GM20000 (cell line): ENCODE results near the gene TSHZ2.

Experiments used
- DNase-seq: peaks from one replicate; pipeline ENCODE4 v3.0.0; 2012; ENCODE audit warnings: low spot score
- CTCF ChIP-seq: IDR thresholded peaks from 2 replicates; pipeline ENCODE4 v1.5.1; 2012; ENCODE audit warnings: mild to moderate bottlenecking, control low read depth; ENCODE audit errors: extremely low read depth, missing control alignments

The TSHZ2 gene

DNA sequence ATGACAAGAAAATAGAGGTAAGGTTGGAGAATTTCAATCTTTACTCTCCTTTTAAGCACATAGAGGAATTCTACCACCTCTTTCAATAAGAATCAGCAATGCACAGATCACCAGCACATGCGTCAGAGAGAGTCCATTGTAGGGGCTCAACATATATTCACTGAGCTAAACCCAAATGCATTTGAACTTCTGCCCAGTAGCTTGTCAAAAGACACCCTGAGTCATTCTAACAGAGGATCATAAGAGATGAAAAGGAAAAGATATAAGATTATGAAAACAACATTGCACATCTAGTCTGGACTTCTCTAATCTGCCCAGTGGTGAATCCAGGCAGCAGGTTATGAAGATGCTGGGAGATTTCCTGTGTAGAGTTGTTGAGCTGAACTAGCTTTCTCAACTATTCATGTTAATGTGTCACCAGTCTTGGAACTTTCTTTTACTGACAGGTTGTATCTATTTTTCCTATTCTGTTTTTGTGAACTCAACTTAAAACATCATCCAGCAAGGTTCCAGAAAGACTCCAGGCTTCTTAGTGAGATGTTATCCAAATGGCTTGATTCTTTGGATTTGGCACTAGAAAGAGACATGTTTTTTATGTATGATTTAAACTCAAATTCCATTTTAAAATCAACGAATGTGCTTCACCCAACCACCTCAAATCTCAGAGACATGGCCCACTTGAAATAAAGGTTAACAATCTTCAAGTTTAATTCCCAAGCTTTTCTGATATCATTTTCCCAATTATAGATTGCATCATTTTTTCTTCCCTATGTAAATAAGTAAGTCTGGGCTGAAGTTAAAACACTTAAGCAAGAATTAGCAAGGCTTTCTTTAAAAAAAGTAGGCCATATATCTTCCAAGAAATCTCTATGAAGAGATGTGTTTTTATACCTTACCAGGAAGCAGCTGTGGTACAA, 89.3 kb downstream of the TSHZ2 start:
- DNase-seq: no peak

GRCh38 chr20:53064935-53065334, 92.8 kb downstream of the TSHZ2 start:
- TF ChIP-seq CTCF: no peak
- no peak for DNase-seq

More for the DNA sequence above, 89.3 kb downstream of the TSHZ2 start:
- no peak for TF ChIP-seq CTCF

DNA sequence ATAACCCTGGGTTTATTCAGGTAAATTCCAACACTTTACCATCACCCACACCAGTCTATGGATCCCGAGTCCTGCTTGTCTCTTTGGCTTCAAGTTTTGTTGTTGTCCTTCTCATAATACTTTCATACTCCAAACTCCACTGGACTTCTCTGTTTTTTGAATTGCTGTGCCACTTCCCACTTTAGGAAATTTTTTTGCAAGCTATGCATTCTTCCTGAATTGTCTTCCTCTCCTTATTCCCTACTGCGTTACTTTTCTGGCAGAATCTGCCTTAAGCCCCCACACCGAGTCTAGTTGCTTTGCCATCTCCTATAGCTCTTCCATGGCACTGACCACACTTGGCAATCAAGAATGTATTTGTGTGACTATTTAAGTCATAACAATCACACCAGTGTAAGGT, 96.1 kb downstream of the TSHZ2 start:
- no peak for DNase-seq
- TF ChIP-seq CTCF: no peak

DNA sequence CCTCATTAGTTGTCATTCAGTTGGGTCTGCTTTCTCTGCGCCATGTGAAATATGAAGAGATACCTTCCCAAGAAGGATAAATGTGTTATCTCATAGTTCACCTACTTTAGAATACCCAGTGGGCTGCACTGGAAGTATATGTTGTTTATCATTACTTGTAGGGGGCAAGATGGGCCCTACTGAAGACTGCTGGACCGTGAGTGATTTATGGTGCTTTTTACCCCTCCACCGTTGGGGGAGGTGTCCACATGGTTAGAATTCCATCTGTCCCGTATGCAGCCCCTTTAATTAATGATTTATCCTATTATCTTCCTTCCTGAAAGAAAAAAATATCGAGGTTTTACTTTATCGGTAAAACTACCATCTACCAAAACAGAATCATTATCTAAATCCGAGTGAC, 97.0 kb downstream of the TSHZ2 start:
- TF ChIP-seq CTCF: no peak

GRCh38 chr20:53070224-53070623, 98.1 kb downstream of the TSHZ2 start:
- no peak for TF ChIP-seq CTCF
- DNase-seq: no peak

More for the DNA sequence above, 97.0 kb downstream of the TSHZ2 start:
- DNase-seq: no peak

GRCh38 chr20:53070706-53071392, 98.7 kb downstream of the TSHZ2 start:
- no peak for TF ChIP-seq CTCF
- no peak for DNase-seq

GRCh38 chr20:53071833-53072232, 99.7 kb downstream of the TSHZ2 start:
- no peak for TF ChIP-seq CTCF
- DNase-seq: no peak
